ENCODE measurements around the gene CCDC149. TPM values are rescaled to one million over a fixed set of nuclear protein-coding genes. Genes with fewer than 3 reads are reported as not detected.
A peak's percentile ranks its signal among the peaks of the same experiment; 100 is the strongest.

The CCDC149 gene
- total and polyA plus RNA-seq, 4 donors = 10.6 to 43.4 (median 23.5) TPM

GRCh38 chr4:24867251-24867650 lies 45.6 kb downstream of the CCDC149 start:
- H3K4me1 ChIP-seq (ENCODE audit: control insufficient read depth in 1 of 2, insufficient read depth in 2 of 2, low read length in 2 of 2) = no peaks in the 10 kb centered on the region
- ATAC-seq (ENCODE audit: low FRiP score) (no peak), DNase-seq (no peak)
- no peaks in the 10 kb centered on the region for H3K27me3 ChIP-seq (ENCODE audit: control insufficient read depth in 1 of 2, insufficient read depth in 2 of 2, low read length in 1 of 2)
- H3K9me3 ChIP-seq (ENCODE audit: control insufficient read depth, low read length) = peaks cover 3% of the 10 kb centered on the region
- intact Hi-C loops (cut with DNase I) = no loop called here
- WGBS, 2 donors = 100% methylated on average over 1 of the region's 1 CpG
- H3K4me3 ChIP-seq (ENCODE audit: low read length in 2 of 2) = no peak overlapping the region
- H3K36me3 ChIP-seq (ENCODE audit: control insufficient read depth in 1 of 2, insufficient read depth in 2 of 2, low read length in 1 of 2) = peaks cover 3% of the 10 kb centered on the region in 2 donors
- no peak overlapping the region for H3K27ac ChIP-seq (ENCODE audit: low read depth in 1 of 2, low read length in 2 of 2)

GRCh38 chr4:24865401-24865800 lies 47.4 kb downstream of the CCDC149 start:
- no peak overlapping the region for H3K27ac ChIP-seq (ENCODE audit: low read depth in 1 of 2, low read length in 2 of 2)

GRCh38 chr4:24863799-24864198 lies 49.0 kb downstream of the CCDC149 start:
- Histone ChIP-seq H3K36me3 (ENCODE audit: control insufficient read depth in 1 of 2, insufficient read depth in 2 of 2, low read length in 1 of 2) (peaks cover 3% of the 10 kb centered on the region in 2 donors), H3K4me3 (ENCODE audit: low read length in 2 of 2) (no peak overlapping the region), H3K27me3 (ENCODE audit: control insufficient read depth in 1 of 2, insufficient read depth in 2 of 2, low read length in 1 of 2) (no peaks in the 10 kb centered on the region), H3K27ac (ENCODE audit: low read depth in 1 of 2, low read length in 2 of 2) (no peak overlapping the region), H3K9me3 (ENCODE audit: control insufficient read depth, low read length) (peaks cover 3% of the 10 kb centered on the region), H3K4me1 (ENCODE audit: control insufficient read depth in 1 of 2, insufficient read depth in 2 of 2, low read length in 2 of 2) (no peaks in the 10 kb centered on the region)
- DNase-seq = no peak
- 99% methylated on average over 8 of the region's 8 CpGs for WGBS, 2 donors
- no peak for ATAC-seq (ENCODE audit: low FRiP score)
- intact Hi-C loops (cut with DNase I) = no loop called here

More at GRCh38 chr4:24865401-24865800, 47.4 kb downstream of the CCDC149 start:
- DNase-seq = no peak
- Histone ChIP-seq H3K36me3 (ENCODE audit: control insufficient read depth in 1 of 2, insufficient read depth in 2 of 2, low read length in 1 of 2) (peaks cover 3% of the 10 kb centered on the region in 2 donors), H3K27me3 (ENCODE audit: control insufficient read depth in 1 of 2, insufficient read depth in 2 of 2, low read length in 1 of 2) (no peaks in the 10 kb centered on the region), H3K9me3 (ENCODE audit: control insufficient read depth, low read length) (peaks cover 3% of the 10 kb centered on the region), H3K4me3 (ENCODE audit: low read length in 2 of 2) (no peak overlapping the region), H3K4me1 (ENCODE audit: control insufficient read depth in 1 of 2, insufficient read depth in 2 of 2, low read length in 2 of 2) (no peaks in the 10 kb centered on the region)
- no peak for ATAC-seq (ENCODE audit: low FRiP score)
- intact Hi-C loops (cut with DNase I) = no loop called here
- WGBS, 2 donors = 62 to 66% methylated on average over 4 of the region's 4 CpGs

- peaks cover under 1 to 3% of the 10 kb centered on the region in 2 donors for H3K36me3 ChIP-seq (ENCODE audit: control insufficient read depth in 1 of 2, insufficient read depth in 2 of 2, low read length in 1 of 2)
- no peak for DNase-seq
- H3K4me1 ChIP-seq (ENCODE audit: control insufficient read depth in 1 of 2, insufficient read depth in 2 of 2, low read length in 2 of 2) = peaks cover 0 to 3% of the 10 kb centered on the region in 2 donors
- no peak overlapping the region for H3K27ac ChIP-seq (ENCODE audit: low read depth in 1 of 2, low read length in 2 of 2)
- no peak for ATAC-seq (ENCODE audit: low FRiP score)
- no peaks in the 10 kb centered on the region for H3K27me3 ChIP-seq (ENCODE audit: control insufficient read depth in 1 of 2, insufficient read depth in 2 of 2, low read length in 1 of 2)
- H3K4me3 ChIP-seq (ENCODE audit: low read length in 2 of 2) = no peak overlapping the region
- WGBS, 2 donors = 84 to 91% methylated on average over 8 of the region's 8 CpGs
- H3K9me3 ChIP-seq (ENCODE audit: control insufficient read depth, low read length) = peaks cover 3% of the 10 kb centered on the region
- intact Hi-C loops (cut with DNase I) = no loop called here
Measured at GRCh38 chr4:24862073-24862751, 50.6 kb downstream of the CCDC149 start.

GRCh38 chr4:24858550-24858949 lies 54.3 kb downstream of the CCDC149 start:
- no peak for ATAC-seq (ENCODE audit: low FRiP score)
- intact Hi-C loops (cut with DNase I) = loop anchor here (2.0 to 5.0 kb wide), 3 partner anchors 54 to 126 kb away; partner anchors contain the start of genes CCDC149 (in 1 of the 2) and SOD3 (in 1 of the 2)
- Histone ChIP-seq H3K27me3 (ENCODE audit: control insufficient read depth in 1 of 2, insufficient read depth in 2 of 2, low read length in 1 of 2) (no peaks in the 10 kb centered on the region), H3K4me1 (ENCODE audit: control insufficient read depth in 1 of 2, insufficient read depth in 2 of 2, low read length in 2 of 2) (peaks cover 3 to 11% of the 10 kb centered on the region in 2 donors), H3K36me3 (ENCODE audit: control insufficient read depth in 1 of 2, insufficient read depth in 2 of 2, low read length in 1 of 2) (no peaks in the 10 kb centered on the region), H3K9me3 (ENCODE audit: control insufficient read depth, low read length) (no peaks in the 10 kb centered on the region), H3K4me3 (ENCODE audit: low read length in 2 of 2) (no peak overlapping the region), H3K27ac (ENCODE audit: low read depth in 1 of 2, low read length in 2 of 2) (peak overlapping the region; percentile 2 to 96)
- no peak for DNase-seq
- 21 to 36% methylated on average over 4 of the region's 4 CpGs for WGBS, 2 donors

GRCh38 chr4:24858026-24858425 lies 54.8 kb downstream of the CCDC149 start:
- Histone ChIP-seq H3K27ac (ENCODE audit: low read depth in 1 of 2, low read length in 2 of 2) (no peak overlapping the region), H3K36me3 (ENCODE audit: control insufficient read depth in 1 of 2, insufficient read depth in 2 of 2, low read length in 1 of 2) (no peaks in the 10 kb centered on the region), H3K9me3 (ENCODE audit: control insufficient read depth, low read length) (no peaks in the 10 kb centered on the region), H3K4me1 (ENCODE audit: control insufficient read depth in 1 of 2, insufficient read depth in 2 of 2, low read length in 2 of 2) (peaks cover 3 to 11% of the 10 kb centered on the region in 2 donors), H3K27me3 (ENCODE audit: control insufficient read depth in 1 of 2, insufficient read depth in 2 of 2, low read length in 1 of 2) (no peaks in the 10 kb centered on the region), H3K4me3 (ENCODE audit: low read length in 2 of 2) (no peak overlapping the region)
- peak in 1 of 2 donors; percentile 59 for DNase-seq
- peak; percentile 86 for ATAC-seq (ENCODE audit: low FRiP score)
- 2 to 4% methylated on average over 3 of the region's 3 CpGs for WGBS, 2 donors
- intact Hi-C loops (cut with DNase I) = loop anchor here (2.0 to 5.0 kb wide), 3 partner anchors 54 to 126 kb away; partner anchors contain the start of genes CCDC149 (in 1 of the 2) and SOD3 (in 1 of the 2)

- no peaks in the 10 kb centered on the region for H3K36me3 ChIP-seq (ENCODE audit: control insufficient read depth in 1 of 2, insufficient read depth in 2 of 2, low read length in 1 of 2)
- H3K9me3 ChIP-seq (ENCODE audit: control insufficient read depth, low read length) = no peaks in the 10 kb centered on the region
- no peaks in the 10 kb centered on the region for H3K27me3 ChIP-seq (ENCODE audit: control insufficient read depth in 1 of 2, insufficient read depth in 2 of 2, low read length in 1 of 2)
- H3K27ac ChIP-seq (ENCODE audit: low read depth in 1 of 2, low read length in 2 of 2) = peak overlapping the region; percentile 64 to 70
- peaks cover 5 to 22% of the 10 kb centered on the region in 2 donors for H3K4me1 ChIP-seq (ENCODE audit: control insufficient read depth in 1 of 2, insufficient read depth in 2 of 2, low read length in 2 of 2)
- WGBS, 2 donors = 6 to 10% methylated on average over 9 of the region's 9 CpGs
- no peak overlapping the region for H3K4me3 ChIP-seq (ENCODE audit: low read length in 2 of 2)
- intact Hi-C loops (cut with DNase I) = loop anchor here (5.0 kb wide), 2 partner anchors 56 to 124 kb away; partner anchors contain the start of gene CCDC149 (in 1 of the 2)
- ATAC-seq (ENCODE audit: low FRiP score) (peak; percentile 62), DNase-seq (peak; percentile 76 to 85)
Measured at GRCh38 chr4:24856586-24856985, 56.3 kb downstream of the CCDC149 start.

- Histone ChIP-seq H3K9me3 (ENCODE audit: control insufficient read depth, low read length) (no peaks in the 10 kb centered on the region), H3K36me3 (ENCODE audit: control insufficient read depth in 1 of 2, insufficient read depth in 2 of 2, low read length in 1 of 2) (no peaks in the 10 kb centered on the region), H3K4me1 (ENCODE audit: control insufficient read depth in 1 of 2, insufficient read depth in 2 of 2, low read length in 2 of 2) (peaks cover 5 to 27% of the 10 kb centered on the region in 2 donors), H3K27me3 (ENCODE audit: control insufficient read depth in 1 of 2, insufficient read depth in 2 of 2, low read length in 1 of 2) (no peaks in the 10 kb centered on the region), H3K4me3 (ENCODE audit: low read length in 2 of 2) (no peak overlapping the region), H3K27ac (ENCODE audit: low read depth in 1 of 2, low read length in 2 of 2) (peak overlapping the region; percentile 64)
- intact Hi-C loops (cut with DNase I) = loop anchor here (2.0 to 5.0 kb wide), 3 partner anchors 57 to 123 kb away; partner anchors contain the start of gene CCDC149 (in 2 of the 2)
- WGBS, 2 donors = 93 to 97% methylated on average over 2 of the region's 2 CpGs
- no peak for DNase-seq
- no peak for ATAC-seq (ENCODE audit: low FRiP score)
Measured at GRCh38 chr4:24855741-24856140, 57.1 kb downstream of the CCDC149 start.

GRCh38 chr4:24853142-24853541 lies 59.7 kb downstream of the CCDC149 start:
- Histone ChIP-seq H3K27ac (ENCODE audit: low read depth in 1 of 2, low read length in 2 of 2) (peak overlapping the region; percentile 32 to 43), H3K36me3 (ENCODE audit: control insufficient read depth in 1 of 2, insufficient read depth in 2 of 2, low read length in 1 of 2) (no peaks in the 10 kb centered on the region), H3K4me1 (ENCODE audit: control insufficient read depth in 1 of 2, insufficient read depth in 2 of 2, low read length in 2 of 2) (peaks cover 9 to 27% of the 10 kb centered on the region in 2 donors), H3K27me3 (ENCODE audit: control insufficient read depth in 1 of 2, insufficient read depth in 2 of 2, low read length in 1 of 2) (no peaks in the 10 kb centered on the region), H3K9me3 (ENCODE audit: control insufficient read depth, low read length) (no peaks in the 10 kb centered on the region), H3K4me3 (ENCODE audit: low read length in 2 of 2) (no peak overlapping the region)
- WGBS, 2 donors = 48 to 50% methylated on average over 5 of the region's 5 CpGs
- DNase-seq = no peak
- intact Hi-C loops (cut with DNase I) = loop anchor here in 1 of 2 donors (5.0 kb wide), 1 partner anchor 56 kb away; the partner anchor contains the start of gene SOD3
- ATAC-seq (ENCODE audit: low FRiP score) = no peak

All from aorta (tissue), 5 donors.